OCI-LY7 (cell line): Measurements from ENCODE around the gene LEUTX. TPM values are rescaled to one million over a fixed set of nuclear protein-coding genes. Genes with fewer than 3 reads are reported as not detected.

Experiments used
- BruUV-seq: library from RNA; stranded (reverse); fragments of 400-500 nt; replicated peaks from 2 replicates; lab custom pipeline; 2021; lab: Mats Ljungman, UMichigan
- CTCF ChIA-PET: fragments of 300-600 bp; sonication (Branson Sonifier 250); formaldehyde crosslinking; loops from one replicate; lab custom pipeline; 2022; ENCODE audit warnings: antibody characterized with exemption; ENCODE audit not compliant: unreplicated experiment; lab: Charles Lee
- POLR2A ChIA-PET: fragments of 300-600 bp; sonication (Branson Sonifier 250); formaldehyde crosslinking; loops from one replicate; lab custom pipeline; 2022; ENCODE audit warnings: antibody characterized with exemption; lab: Charles Lee
- DNase-seq: peaks from one replicate; pipeline ENCODE4 v3.0.0-alpha.2; 2015; ENCODE audit warnings: low spot score
- H2AFZ ChIP-seq: fragments of 200-600 bp; sonication (generic), shearing (Covaris generic); 2 replicates; pipeline ENCODE4 v1.6.1; 2014; ENCODE audit warnings: mild to moderate bottlenecking, antibody characterized with exemption, low read length, moderate library complexity
- H3K27ac ChIP-seq: fragments of 200-600 bp; sonication (generic); 2 replicates; pipeline ENCODE4 v1.5.1; 2014; ENCODE audit warnings: mixed run types, low read depth, mild to moderate bottlenecking, moderate library complexity, low read length, inconsistent platforms; ENCODE audit not compliant: poor library complexity, severe bottlenecking
- H3K36me3 ChIP-seq: fragments of 200-600 bp; sonication (generic); 2 replicates; pipeline ENCODE4 v1.6.1; 2014; ENCODE audit warnings: mild to moderate bottlenecking, antibody characterized with exemption, low read length, moderate library complexity, mixed read lengths; ENCODE audit not compliant: insufficient read depth
- H3K4me1 ChIP-seq: fragments of 200-600 bp; sonication (generic); 2 replicates; pipeline ENCODE4 v1.5.1; 2014; ENCODE audit warnings: mild to moderate bottlenecking, low read length; ENCODE audit not compliant: insufficient read depth, poor library complexity, severe bottlenecking
- H3K4me2 ChIP-seq: fragments of 200-600 bp; sonication (generic); 2 replicates; pipeline ENCODE4 v1.6.1; 2014; ENCODE audit warnings: mild to moderate bottlenecking, low read length
- H3K4me3 ChIP-seq: fragments of 200-600 bp; sonication (generic); 2 replicates; pipeline ENCODE4 v1.5.1; 2014; ENCODE audit warnings: mild to moderate bottlenecking, low read depth, low read length; ENCODE audit not compliant: poor library complexity, severe bottlenecking
- H3K79me2 ChIP-seq: fragments of 200-600 bp; sonication (generic); 2 replicates; pipeline ENCODE4 v1.6.1; 2016; ENCODE audit warnings: low read depth, mild to moderate bottlenecking, low read length, moderate library complexity, mixed read lengths; ENCODE audit not compliant: insufficient read depth
- H3K9me2 ChIP-seq: fragments of 200-600 bp; sonication (generic); 2 replicates; pipeline ENCODE4 v1.6.1; 2016; ENCODE audit warnings: mild to moderate bottlenecking, low read length, mixed read lengths; ENCODE audit not compliant: insufficient read depth
- H3K9me3 ChIP-seq: fragments of 200-600 bp; sonication (generic); 2 replicates; pipeline ENCODE4 v1.6.1; 2014; ENCODE audit warnings: mild to moderate bottlenecking, mixed run types, low read length, mixed read lengths
- H4K20me1 ChIP-seq: fragments of 200-600 bp; sonication (generic); 2 replicates; pipeline ENCODE4 v1.6.1; 2014; ENCODE audit warnings: mild to moderate bottlenecking, antibody characterized with exemption, low read length, moderate library complexity, mixed read lengths; ENCODE audit not compliant: insufficient read depth
- EZH2phosphoT487 ChIP-seq: fragments of 200-600 bp; sonication (generic); IDR thresholded peaks from 2 replicates; pipeline ENCODE4 v1.6.1; 2018; ENCODE audit warnings: low read depth, borderline replicate concordance, mild to moderate bottlenecking, mixed run types, antibody characterized with exemption, low read length, moderate library complexity, mixed read lengths
- intact Hi-C: fragments of 100-400 bp; cut with micrococcal nuclease; formaldehyde crosslinking; loops from one replicate; pipeline ENCODE4 v1.10.0; 2022; ENCODE audit not compliant: unreplicated experiment
- total RNA-seq, 2 experiments: library from RNA; depleted of rRNA in 1 of 2; stranded (reverse); fragments of >200 nt in 1 of 2; shearing (Covaris generic) in 1 of 2; gene quantifications; 2 replicates each; pipeline ENCODE4 v1.2.3, GENCODE V29; 2014 to 2022
- TF ChIP-seq, protein P1 (sequence below): fragments of 200-600 bp; sonication (generic); conservative IDR thresholded peaks from 2 replicates; pipeline ENCODE4 v1.5.1; 2014; ENCODE audit warnings: mild to moderate bottlenecking, antibody characterized with exemption, low read length, moderate library complexity, mixed read lengths

The LEUTX gene
- total RNA-seq, 2 experiments from 2014 or later, result not detected

- CTCF ChIA-PET, result no interaction called here
- no peaks in the 10 kb centered on the region for H3K9me2 ChIP-seq
- no peaks in the 10 kb centered on the region for H3K79me2 ChIP-seq
- H3K9me3 ChIP-seq, result no peaks in the 10 kb centered on the region
- H4K20me1 ChIP-seq, result no peaks in the 10 kb centered on the region
- no peak for DNase-seq
- intact Hi-C loops, result no loop called here
- H3K27ac ChIP-seq, result no peak overlapping the region
- H3K36me3 ChIP-seq, result no peaks in the 10 kb centered on the region
- BruUV-seq, result no TSS peak
- H3K4me2 ChIP-seq, result no peak overlapping the region
- H3K4me3 ChIP-seq, result no peak overlapping the region
- POLR2A ChIA-PET, result no interaction called here
- TF ChIP-seq, protein P1, sequence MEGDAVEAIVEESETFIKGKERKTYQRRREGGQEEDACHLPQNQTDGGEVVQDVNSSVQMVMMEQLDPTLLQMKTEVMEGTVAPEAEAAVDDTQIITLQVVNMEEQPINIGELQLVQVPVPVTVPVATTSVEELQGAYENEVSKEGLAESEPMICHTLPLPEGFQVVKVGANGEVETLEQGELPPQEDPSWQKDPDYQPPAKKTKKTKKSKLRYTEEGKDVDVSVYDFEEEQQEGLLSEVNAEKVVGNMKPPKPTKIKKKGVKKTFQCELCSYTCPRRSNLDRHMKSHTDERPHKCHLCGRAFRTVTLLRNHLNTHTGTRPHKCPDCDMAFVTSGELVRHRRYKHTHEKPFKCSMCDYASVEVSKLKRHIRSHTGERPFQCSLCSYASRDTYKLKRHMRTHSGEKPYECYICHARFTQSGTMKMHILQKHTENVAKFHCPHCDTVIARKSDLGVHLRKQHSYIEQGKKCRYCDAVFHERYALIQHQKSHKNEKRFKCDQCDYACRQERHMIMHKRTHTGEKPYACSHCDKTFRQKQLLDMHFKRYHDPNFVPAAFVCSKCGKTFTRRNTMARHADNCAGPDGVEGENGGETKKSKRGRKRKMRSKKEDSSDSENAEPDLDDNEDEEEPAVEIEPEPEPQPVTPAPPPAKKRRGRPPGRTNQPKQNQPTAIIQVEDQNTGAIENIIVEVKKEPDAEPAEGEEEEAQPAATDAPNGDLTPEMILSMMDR, result no peak
- TF ChIP-seq EZH2phosphoT487, result no peak
- no peak overlapping the region for H2AFZ ChIP-seq
- H3K4me1 ChIP-seq, result no peaks in the 10 kb centered on the region
These were observed 47.0 kb upstream of the LEUTX start for GRCh38 chr19:39731685-39732084.

DNA sequence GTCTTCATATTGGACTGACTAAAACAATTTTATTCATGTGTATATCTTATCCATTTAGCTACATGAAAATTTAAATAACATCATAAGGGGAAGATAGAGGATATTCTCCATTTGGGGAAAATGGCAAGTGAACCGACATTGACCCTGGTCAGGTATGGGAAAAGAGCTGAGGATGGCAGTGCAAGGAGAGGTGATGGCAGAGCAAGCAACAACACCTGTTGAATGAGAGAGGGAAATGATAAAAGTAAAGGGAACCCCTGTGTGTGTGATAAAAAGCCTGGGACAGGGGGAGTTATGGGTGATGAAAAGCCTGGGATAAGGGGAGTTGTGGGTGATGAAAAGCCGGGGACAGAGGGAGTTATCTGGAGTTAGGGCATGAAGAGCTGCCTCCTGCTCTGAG, 44.8 kb upstream of the LEUTX start:
- no TSS peak for BruUV-seq
- Histone ChIP-seq H3K4me1 (no peaks in the 10 kb centered on the region), H4K20me1 (no peaks in the 10 kb centered on the region), H3K79me2 (no peaks in the 10 kb centered on the region), H3K4me2 (no peak overlapping the region), H3K9me2 (no peaks in the 10 kb centered on the region), H3K9me3 (no peaks in the 10 kb centered on the region), H2AFZ (no peak overlapping the region), H3K4me3 (no peak overlapping the region), H3K36me3 (no peaks in the 10 kb centered on the region), H3K27ac (no peak overlapping the region)
- TF ChIP-seq, protein P1, result no peak
- no peak for TF ChIP-seq EZH2phosphoT487
- ChIA-PET CTCF (no interaction called here), POLR2A (no interaction called here)
- intact Hi-C loops, result no loop called here
- DNase-seq, result no peak

GRCh38 chr19:39735688-39736087, 43.0 kb upstream of the LEUTX start:
- CTCF ChIA-PET, result no interaction called here
- POLR2A ChIA-PET, result interaction anchor here (0.6 kb wide), 1 partner anchor 1895 kb away, joined by 3 read pairs; no protein-coding TSS in a partner anchor
- intact Hi-C loops, result no loop called here

More at GRCh38 chr19:39735688-39736087, 43.0 kb upstream of the LEUTX start:
- Histone ChIP-seq H3K36me3 (no peaks in the 10 kb centered on the region), H3K9me3 (no peaks in the 10 kb centered on the region), H3K27ac (no peak overlapping the region), H3K4me3 (no peak overlapping the region), H3K9me2 (no peaks in the 10 kb centered on the region), H3K79me2 (no peaks in the 10 kb centered on the region), H3K4me2 (no peak overlapping the region), H3K4me1 (no peaks in the 10 kb centered on the region), H4K20me1 (no peaks in the 10 kb centered on the region), H2AFZ (no peak overlapping the region)
- no peak for TF ChIP-seq EZH2phosphoT487
- TF ChIP-seq, protein P1, result no peak
- no TSS peak for BruUV-seq
- DNase-seq, result no peak
